ENCODE results near the gene LIN54.

GRCh38 chr4:82998898-82999297 is 11.7 kb downstream of the LIN54 start:
- TF ChIP-seq CTCF (IDR thresholded peaks at IDR 0.05) (no peak), POLR2AphosphoS5 (IDR thresholded peaks at IDR 0.05) (no peak), POLR2A (IDR thresholded peaks at IDR 0.05) (no peak)
